ENCODE measurements around the gene AMOTL1. TPM values are rescaled to one million over a fixed set of nuclear protein-coding genes. Genes with fewer than 3 reads are reported as not detected.

AMOTL1 gene
- total RNA-seq, 1 donor from 2014 or later: 45.8 TPM

DNA sequence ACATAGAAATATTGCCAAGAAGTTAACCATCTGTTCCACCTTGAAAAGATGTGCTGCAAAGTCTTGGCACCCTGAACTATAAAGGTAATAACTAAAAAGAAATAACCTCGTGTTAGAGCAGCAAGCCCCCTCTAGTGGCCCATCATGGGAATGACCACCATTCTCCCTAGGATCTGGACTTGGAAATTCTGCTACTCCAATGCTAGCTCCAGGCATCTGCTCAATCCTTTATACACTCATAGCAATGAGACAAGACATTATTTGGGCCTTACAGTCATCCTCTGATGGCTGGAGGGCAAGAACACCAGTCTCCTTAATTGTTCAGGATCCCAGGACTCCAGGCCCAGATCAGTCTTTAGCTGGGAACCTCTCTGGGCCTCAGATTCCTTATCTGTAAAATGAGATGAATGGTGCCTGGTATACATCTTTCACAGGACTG, 129.2 kb downstream of the AMOTL1 start:
- no peak overlapping the region for H3K4me3 Mint-ChIP-seq (ENCODE audit: low read depth)
- DNase-seq (ENCODE audit: low spot score, unreplicated experiment): peak; percentile 34
- H3K27ac Mint-ChIP-seq: no peak overlapping the region
- no peaks in the 10 kb centered on the region for H3K27me3 Mint-ChIP-seq
- TF ChIP-seq, protein P1, sequence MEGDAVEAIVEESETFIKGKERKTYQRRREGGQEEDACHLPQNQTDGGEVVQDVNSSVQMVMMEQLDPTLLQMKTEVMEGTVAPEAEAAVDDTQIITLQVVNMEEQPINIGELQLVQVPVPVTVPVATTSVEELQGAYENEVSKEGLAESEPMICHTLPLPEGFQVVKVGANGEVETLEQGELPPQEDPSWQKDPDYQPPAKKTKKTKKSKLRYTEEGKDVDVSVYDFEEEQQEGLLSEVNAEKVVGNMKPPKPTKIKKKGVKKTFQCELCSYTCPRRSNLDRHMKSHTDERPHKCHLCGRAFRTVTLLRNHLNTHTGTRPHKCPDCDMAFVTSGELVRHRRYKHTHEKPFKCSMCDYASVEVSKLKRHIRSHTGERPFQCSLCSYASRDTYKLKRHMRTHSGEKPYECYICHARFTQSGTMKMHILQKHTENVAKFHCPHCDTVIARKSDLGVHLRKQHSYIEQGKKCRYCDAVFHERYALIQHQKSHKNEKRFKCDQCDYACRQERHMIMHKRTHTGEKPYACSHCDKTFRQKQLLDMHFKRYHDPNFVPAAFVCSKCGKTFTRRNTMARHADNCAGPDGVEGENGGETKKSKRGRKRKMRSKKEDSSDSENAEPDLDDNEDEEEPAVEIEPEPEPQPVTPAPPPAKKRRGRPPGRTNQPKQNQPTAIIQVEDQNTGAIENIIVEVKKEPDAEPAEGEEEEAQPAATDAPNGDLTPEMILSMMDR (IDR thresholded peaks at IDR 0.05; ENCODE audit: unreplicated experiment): peak; percentile 89
- H3K4me1 Mint-ChIP-seq (ENCODE audit: low read depth): no peaks in the 10 kb centered on the region
- peaks cover 7% of the 10 kb centered on the region for H3K9me3 Mint-ChIP-seq (ENCODE audit: low read depth)
- H3K36me3 Mint-ChIP-seq (ENCODE audit: insufficient read depth): peaks cover 9% of the 10 kb centered on the region

DNA sequence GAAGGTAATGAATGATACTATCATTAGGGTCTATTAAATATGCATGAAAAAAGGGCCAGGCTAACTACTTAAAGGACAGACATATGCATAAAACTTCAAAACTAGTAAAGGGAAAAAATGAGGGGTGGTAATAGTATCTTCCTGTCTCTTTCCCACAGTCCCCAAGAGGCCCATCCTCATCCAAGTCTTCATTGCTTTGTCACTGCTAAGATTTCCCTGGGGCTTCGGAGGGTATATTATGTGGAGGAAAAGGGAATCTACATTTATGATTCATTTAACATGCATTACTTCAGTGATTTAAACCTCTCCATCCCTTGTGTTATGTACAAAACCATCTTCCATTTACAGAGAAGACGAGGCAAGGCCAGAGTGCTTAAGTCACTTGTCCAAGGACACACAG, 139.1 kb downstream of the AMOTL1 start:
- no peaks in the 10 kb centered on the region for H3K4me1 Mint-ChIP-seq (ENCODE audit: low read depth)
- peaks cover 13% of the 10 kb centered on the region for H3K9me3 Mint-ChIP-seq (ENCODE audit: low read depth)
- TF ChIP-seq, protein P1 (IDR thresholded peaks at IDR 0.05; ENCODE audit: unreplicated experiment): no peak
- H3K36me3 Mint-ChIP-seq (ENCODE audit: insufficient read depth): peaks cover 12% of the 10 kb centered on the region
- DNase-seq (ENCODE audit: low spot score, unreplicated experiment): no peak
- no peak overlapping the region for H3K4me3 Mint-ChIP-seq (ENCODE audit: low read depth)
- H3K27me3 Mint-ChIP-seq: no peaks in the 10 kb centered on the region
- H3K27ac Mint-ChIP-seq: no peak overlapping the region

DNA sequence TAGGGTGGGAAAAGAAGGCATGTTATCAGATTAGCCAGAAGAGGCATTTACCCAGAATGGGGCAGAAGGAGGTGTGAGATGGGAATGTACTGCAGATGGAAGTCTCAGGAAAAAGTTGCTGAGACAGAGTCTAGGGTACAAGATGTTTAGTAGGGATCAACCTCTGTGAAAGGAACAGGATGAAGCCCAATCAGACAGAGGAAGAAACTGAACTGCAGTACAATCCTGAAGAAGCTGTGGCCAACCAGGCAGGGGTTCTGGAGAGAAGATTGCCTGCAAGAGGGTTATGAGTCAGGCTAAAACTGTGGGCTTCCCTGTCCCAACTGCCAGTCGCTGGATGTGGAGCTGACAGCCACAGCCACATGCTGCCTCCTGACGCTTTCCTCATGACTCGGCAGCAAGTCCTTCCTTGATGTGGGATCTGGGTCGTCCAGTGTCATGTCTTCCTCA, 141.2 kb downstream of the AMOTL1 start:
- TF ChIP-seq, protein P1 (IDR thresholded peaks at IDR 0.05; ENCODE audit: unreplicated experiment): no peak
- DNase-seq (ENCODE audit: low spot score, unreplicated experiment): no peak
- Mint-ChIP-seq H3K4me3 (ENCODE audit: low read depth) (no peak overlapping the region), H3K27me3 (no peaks in the 10 kb centered on the region), H3K4me1 (ENCODE audit: low read depth) (no peaks in the 10 kb centered on the region), H3K36me3 (ENCODE audit: insufficient read depth) (peaks cover 10% of the 10 kb centered on the region), H3K27ac (no peak overlapping the region), H3K9me3 (ENCODE audit: low read depth) (peaks cover 13% of the 10 kb centered on the region)

DNA sequence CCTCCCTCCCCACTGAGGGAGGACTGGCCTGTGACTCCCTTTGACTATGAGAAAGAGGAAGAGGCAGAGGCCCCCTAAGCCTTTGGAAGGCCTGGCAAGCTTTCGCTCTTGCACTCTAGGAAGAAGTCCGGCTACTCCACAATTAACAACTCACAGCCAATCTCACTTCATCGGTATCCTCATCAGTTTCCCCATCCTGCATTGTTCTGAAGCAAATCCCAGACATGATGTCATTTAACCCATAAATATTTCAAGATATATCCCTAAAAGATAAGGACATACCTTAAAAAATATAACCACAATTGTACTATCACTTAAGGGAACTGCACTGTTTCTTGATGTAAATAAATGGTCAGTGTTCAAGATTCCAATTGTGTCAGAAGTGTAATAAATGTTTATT, 142.1 kb downstream of the AMOTL1 start:
- Mint-ChIP-seq H3K9me3 (ENCODE audit: low read depth) (peaks cover 7% of the 10 kb centered on the region), H3K36me3 (ENCODE audit: insufficient read depth) (peaks cover 5% of the 10 kb centered on the region), H3K4me3 (ENCODE audit: low read depth) (no peak overlapping the region), H3K4me1 (ENCODE audit: low read depth) (no peaks in the 10 kb centered on the region), H3K27me3 (no peaks in the 10 kb centered on the region), H3K27ac (no peak overlapping the region)
- no peak for DNase-seq (ENCODE audit: low spot score, unreplicated experiment)
- TF ChIP-seq, protein P1 (IDR thresholded peaks at IDR 0.05; ENCODE audit: unreplicated experiment): no peak

DNA sequence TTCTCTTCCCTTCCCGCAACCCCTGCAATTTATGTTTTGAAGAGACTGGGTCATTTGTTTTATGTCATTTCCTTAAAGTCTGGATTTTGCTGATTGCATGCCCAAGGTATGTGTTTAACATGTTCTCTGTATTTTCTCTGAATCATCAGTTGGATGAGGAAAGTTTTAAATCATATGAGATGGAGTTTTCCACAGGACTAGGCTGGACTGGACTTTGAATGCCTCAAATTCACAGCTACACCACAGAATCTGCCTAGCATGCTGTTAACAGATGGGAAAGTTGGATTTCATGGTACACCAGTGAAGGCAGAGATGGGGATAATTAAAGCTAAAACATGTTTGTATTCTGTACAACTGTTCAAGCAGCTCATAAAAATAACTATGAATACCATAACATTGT, 142.6 kb downstream of the AMOTL1 start:
- H3K27ac Mint-ChIP-seq: no peak overlapping the region
- TF ChIP-seq, protein P1 (IDR thresholded peaks at IDR 0.05; ENCODE audit: unreplicated experiment): no peak

More for the DNA sequence above, 142.6 kb downstream of the AMOTL1 start:
- H3K27me3 Mint-ChIP-seq: no peaks in the 10 kb centered on the region
- peaks cover under 1% of the 10 kb centered on the region for H3K36me3 Mint-ChIP-seq (ENCODE audit: insufficient read depth)
- H3K4me3 Mint-ChIP-seq (ENCODE audit: low read depth): no peak overlapping the region
- H3K4me1 Mint-ChIP-seq (ENCODE audit: low read depth): no peaks in the 10 kb centered on the region
- DNase-seq (ENCODE audit: low spot score, unreplicated experiment): no peak
- H3K9me3 Mint-ChIP-seq (ENCODE audit: low read depth): peaks cover 2% of the 10 kb centered on the region
